Measurements from ENCODE around the gene GNRHR.
"Not testable (repeated sequence)": the region's sequence is repeated elsewhere in the genome, so short reads cannot be mapped to it uniquely, and the experiment has no call there.

The GNRHR gene

GRCh38 chr4:67735325-67735724 is 18.9 kb downstream of the GNRHR start:
- in situ Hi-C loops (cut with MboI; ENCODE audit: low pct_unique_long_range_greater_than_20kb, low sequenced_read_pairs) = no loop called here
- DNase-seq = no peak

DNA sequence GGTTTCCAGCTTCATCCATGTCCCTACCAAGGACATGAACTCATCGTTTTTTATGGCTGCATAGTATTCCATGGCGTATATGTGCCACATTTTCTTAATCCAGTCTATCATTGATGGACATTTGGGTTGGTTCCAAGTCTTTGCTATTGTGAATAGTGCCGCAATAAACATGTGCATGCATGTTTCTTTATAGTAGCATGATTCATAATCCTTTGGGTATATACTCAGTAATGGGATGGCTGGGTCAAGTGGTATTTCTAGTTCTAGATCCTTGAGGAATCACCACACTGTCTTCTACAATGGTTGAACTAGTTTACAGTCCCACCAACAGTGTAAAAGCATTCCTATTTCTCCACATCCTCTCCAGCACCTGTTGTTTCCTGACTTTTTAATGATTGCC is 23.7 kb downstream of the GNRHR start:
- in situ Hi-C loops (cut with MboI; ENCODE audit: low pct_unique_long_range_greater_than_20kb, low sequenced_read_pairs); DNase-seq: not testable (repeated sequence)

DNA sequence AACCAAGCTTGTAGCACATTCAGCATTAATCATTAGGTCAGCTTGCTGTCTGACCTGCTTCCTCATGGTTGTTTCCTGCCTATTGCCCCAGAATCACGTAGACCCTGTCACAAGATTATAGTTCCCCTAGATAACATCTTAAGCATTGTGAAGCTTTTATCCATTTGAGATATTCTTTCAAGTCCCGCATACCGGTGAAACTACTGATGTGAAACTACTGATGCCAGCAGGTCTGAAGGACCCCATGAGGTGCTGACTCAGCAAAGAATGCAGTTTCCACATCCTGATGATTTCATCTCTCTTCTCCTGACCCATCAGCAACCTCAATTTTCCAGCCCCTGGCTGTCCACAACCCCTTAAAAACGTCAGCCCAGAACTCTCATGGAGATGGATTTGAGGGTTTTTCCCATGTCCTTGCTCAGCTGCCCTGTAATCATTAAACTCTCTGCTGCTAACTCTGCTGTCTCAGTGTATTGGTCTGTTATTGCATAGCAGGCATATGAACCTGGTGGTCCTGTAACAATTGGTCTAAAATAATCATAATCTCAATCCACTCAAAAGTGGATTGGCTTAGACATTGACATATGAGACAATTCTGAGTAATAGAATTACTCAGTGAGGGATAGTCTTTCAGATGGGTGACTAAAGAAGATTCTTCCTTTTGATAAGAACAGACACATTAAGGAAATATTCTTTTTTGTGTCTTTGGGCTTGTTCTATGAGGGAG is 26.9 kb downstream of the GNRHR start:
- no peak for DNase-seq
- in situ Hi-C loops (cut with MboI; ENCODE audit: low pct_unique_long_range_greater_than_20kb, low sequenced_read_pairs) = no loop called here

- in situ Hi-C loops (cut with MboI; ENCODE audit: low pct_unique_long_range_greater_than_20kb, low sequenced_read_pairs) = no loop called here
- no peak for DNase-seq
Measured at GRCh38 chr4:67725981-67726380, 28.2 kb downstream of the GNRHR start.

GRCh38 chr4:67725132-67725531 is 29.1 kb downstream of the GNRHR start:
- DNase-seq = no peak
- in situ Hi-C loops (cut with MboI; ENCODE audit: low pct_unique_long_range_greater_than_20kb, low sequenced_read_pairs) = no loop called here

GRCh38 chr4:67723949-67724348 is 30.2 kb downstream of the GNRHR start:
- in situ Hi-C loops (cut with MboI; ENCODE audit: low pct_unique_long_range_greater_than_20kb, low sequenced_read_pairs) = no loop called here
- no peak for DNase-seq

GRCh38 chr4:67723341-67723740 is 30.8 kb downstream of the GNRHR start:
- in situ Hi-C loops (cut with MboI; ENCODE audit: low pct_unique_long_range_greater_than_20kb, low sequenced_read_pairs) = no loop called here
- DNase-seq = no peak

- in situ Hi-C loops (cut with MboI; ENCODE audit: low pct_unique_long_range_greater_than_20kb, low sequenced_read_pairs) = no loop called here
- no peak for DNase-seq
Measured at GRCh38 chr4:67721770-67722597, 32.2 kb downstream of the GNRHR start.

- in situ Hi-C loops (cut with MboI; ENCODE audit: low pct_unique_long_range_greater_than_20kb, low sequenced_read_pairs) = no loop called here
- no peak for DNase-seq
Measured at GRCh38 chr4:67721315-67721769, 32.8 kb downstream of the GNRHR start.

GRCh38 chr4:67719953-67720617 is 34.1 kb downstream of the GNRHR start:
- in situ Hi-C loops (cut with MboI; ENCODE audit: low pct_unique_long_range_greater_than_20kb, low sequenced_read_pairs) = no loop called here
- DNase-seq = no peak

DNA sequence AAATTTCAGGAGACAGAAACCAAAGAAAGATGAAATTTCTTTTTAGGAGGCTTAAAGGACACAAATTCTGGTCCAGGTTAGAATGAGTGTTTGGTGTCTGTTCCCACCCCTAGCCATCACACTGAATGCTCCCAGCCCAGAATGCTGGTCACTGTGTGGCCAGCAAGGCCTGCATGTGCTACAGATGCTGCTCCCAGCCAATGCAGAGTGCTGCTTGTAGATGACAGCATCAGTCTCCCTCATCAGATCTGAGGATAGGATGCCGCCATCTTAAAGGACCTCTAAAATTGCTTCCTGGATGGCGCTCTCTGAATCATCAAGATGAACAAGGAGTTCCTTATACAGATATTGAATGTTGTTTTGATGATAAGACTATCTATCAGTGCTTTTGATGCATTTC is 35.3 kb downstream of the GNRHR start:
- no peak for DNase-seq
- in situ Hi-C loops (cut with MboI; ENCODE audit: low pct_unique_long_range_greater_than_20kb, low sequenced_read_pairs) = no loop called here

GRCh38 chr4:67717586-67717985 is 36.6 kb downstream of the GNRHR start:
- no peak for DNase-seq

DNA sequence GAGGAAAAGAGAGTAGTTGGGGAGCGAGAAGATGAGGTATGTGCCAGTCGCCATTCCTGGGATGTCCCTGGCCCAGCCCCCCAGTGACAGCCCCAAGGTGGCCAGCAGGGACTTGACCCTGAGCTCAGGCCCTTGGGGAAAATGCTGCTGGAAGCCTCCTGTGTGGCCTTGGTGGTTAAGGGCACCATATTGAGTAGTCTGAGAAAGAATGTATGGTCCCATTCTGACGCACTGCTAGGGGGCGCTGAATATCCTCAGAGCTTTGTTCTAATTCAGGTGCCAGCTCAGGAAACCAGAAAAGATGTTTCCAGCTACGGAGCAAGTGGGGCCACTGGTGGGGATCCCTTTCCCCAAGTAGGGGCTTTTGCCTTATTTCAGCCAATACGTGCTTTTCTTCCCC is 39.2 kb downstream of the GNRHR start:
- no peak for DNase-seq
- in situ Hi-C loops (cut with MboI; ENCODE audit: low pct_unique_long_range_greater_than_20kb, low sequenced_read_pairs) = no loop called here

More at GRCh38 chr4:67717586-67717985, 36.6 kb downstream of the GNRHR start:
- in situ Hi-C loops (cut with MboI; ENCODE audit: low pct_unique_long_range_greater_than_20kb, low sequenced_read_pairs) = no loop called here

DNA sequence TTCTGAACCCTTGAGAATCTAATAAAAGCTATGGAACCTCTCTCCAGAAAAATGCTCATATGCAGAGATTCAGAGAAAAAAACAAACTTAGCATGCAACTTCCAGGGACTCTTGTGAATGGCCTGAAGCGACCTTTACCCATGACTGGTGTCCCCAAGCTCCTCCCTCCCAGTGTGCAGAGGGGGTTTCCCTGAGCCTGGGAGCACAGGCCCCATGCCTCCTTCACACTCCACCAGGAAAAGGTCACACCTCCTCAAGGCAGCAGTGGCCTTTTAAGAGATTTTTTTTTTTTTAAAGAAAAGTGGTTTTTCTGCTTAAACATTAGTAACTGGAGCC is 40.0 kb downstream of the GNRHR start:
- no peak for DNase-seq

GRCh38 chr4:67713529-67714247 is 40.5 kb downstream of the GNRHR start:
- DNase-seq = no peak
- in situ Hi-C loops (cut with MboI; ENCODE audit: low pct_unique_long_range_greater_than_20kb, low sequenced_read_pairs) = no loop called here

More for the DNA sequence above, 40.0 kb downstream of the GNRHR start:
- in situ Hi-C loops (cut with MboI; ENCODE audit: low pct_unique_long_range_greater_than_20kb, low sequenced_read_pairs) = no loop called here

- in situ Hi-C loops (cut with MboI; ENCODE audit: low pct_unique_long_range_greater_than_20kb, low sequenced_read_pairs) = no loop called here
- DNase-seq = no peak
Measured at GRCh38 chr4:67712650-67713528, 41.3 kb downstream of the GNRHR start.

GRCh38 chr4:67712000-67712625 is 42.1 kb downstream of the GNRHR start:
- in situ Hi-C loops (cut with MboI; ENCODE audit: low pct_unique_long_range_greater_than_20kb, low sequenced_read_pairs) = no loop called here
- no peak for DNase-seq

- DNase-seq; in situ Hi-C loops (cut with MboI; ENCODE audit: low pct_unique_long_range_greater_than_20kb, low sequenced_read_pairs): not testable (repeated sequence)
Measured at GRCh38 chr4:67706682-67707081, 47.5 kb downstream of the GNRHR start.
